Measurements from ENCODE around the gene ITPR2.

DNA sequence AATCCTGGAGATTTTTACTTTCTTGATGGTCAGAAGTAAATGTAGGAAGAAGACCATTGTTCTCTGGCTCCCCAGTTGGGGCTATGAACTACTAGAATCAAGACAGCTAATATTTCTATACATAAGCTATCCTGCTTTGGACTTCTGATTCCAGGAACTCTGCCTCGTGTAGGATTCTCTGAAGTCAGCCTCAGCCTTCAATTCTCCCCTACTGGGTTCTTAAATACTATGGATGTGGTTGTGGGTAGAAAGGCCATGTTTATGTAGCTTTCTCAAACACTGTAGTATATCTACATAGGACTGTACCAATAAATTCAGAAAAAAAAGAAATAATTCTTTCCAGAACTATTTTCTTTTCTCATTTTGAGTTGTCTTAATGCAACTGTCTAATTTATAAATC is 302.5 kb downstream of the ITPR2 start:
- TF ChIP-seq ZNF274 (IDR thresholded peaks at IDR 0.05; ENCODE audit: borderline replicate concordance, extremely low read depth, low read length) (no peak), CBX5 (IDR thresholded peaks at IDR 0.05; ENCODE audit: low read depth, low read length) (no peak), CEBPB (IDR thresholded peaks at IDR 0.05; ENCODE audit: low read depth, low read length) (no peak), GABPA (IDR thresholded peaks at IDR 0.05; ENCODE audit: borderline replicate concordance, insufficient read depth, low read length) (no peak), EP300 (IDR thresholded peaks at IDR 0.05; ENCODE audit: borderline replicate concordance in 1 of 2, low read depth in 2 of 2, low read length in 2 of 2) (no peak), POLR2A (IDR thresholded peaks at IDR 0.05; ENCODE audit: control extremely low read depth in 1 of 2, low read depth in 2 of 2, low read length in 2 of 2) (no peak), POLR2AphosphoS5 (IDR thresholded peaks at IDR 0.05; ENCODE audit: low read depth, low read length) (no peak), JUN (IDR thresholded peaks at IDR 0.05; ENCODE audit: low read depth, low read length) (no peak), KDM1A (IDR thresholded peaks at IDR 0.05; ENCODE audit: borderline replicate concordance, low read length) (no peak), SP2 (IDR thresholded peaks at IDR 0.05; ENCODE audit: low read length) (no peak)
- TF ChIP-seq, protein P1, sequence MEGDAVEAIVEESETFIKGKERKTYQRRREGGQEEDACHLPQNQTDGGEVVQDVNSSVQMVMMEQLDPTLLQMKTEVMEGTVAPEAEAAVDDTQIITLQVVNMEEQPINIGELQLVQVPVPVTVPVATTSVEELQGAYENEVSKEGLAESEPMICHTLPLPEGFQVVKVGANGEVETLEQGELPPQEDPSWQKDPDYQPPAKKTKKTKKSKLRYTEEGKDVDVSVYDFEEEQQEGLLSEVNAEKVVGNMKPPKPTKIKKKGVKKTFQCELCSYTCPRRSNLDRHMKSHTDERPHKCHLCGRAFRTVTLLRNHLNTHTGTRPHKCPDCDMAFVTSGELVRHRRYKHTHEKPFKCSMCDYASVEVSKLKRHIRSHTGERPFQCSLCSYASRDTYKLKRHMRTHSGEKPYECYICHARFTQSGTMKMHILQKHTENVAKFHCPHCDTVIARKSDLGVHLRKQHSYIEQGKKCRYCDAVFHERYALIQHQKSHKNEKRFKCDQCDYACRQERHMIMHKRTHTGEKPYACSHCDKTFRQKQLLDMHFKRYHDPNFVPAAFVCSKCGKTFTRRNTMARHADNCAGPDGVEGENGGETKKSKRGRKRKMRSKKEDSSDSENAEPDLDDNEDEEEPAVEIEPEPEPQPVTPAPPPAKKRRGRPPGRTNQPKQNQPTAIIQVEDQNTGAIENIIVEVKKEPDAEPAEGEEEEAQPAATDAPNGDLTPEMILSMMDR (IDR thresholded peaks at IDR 0.05; ENCODE audit: control extremely low read depth in 1 of 3, insufficient read depth in 1 of 3, low read depth in 1 of 3, low read length in 3 of 3), result no peak
